HCT116 (cell line): Measurements from ENCODE around the gene HCRT.
"Not testable (repeated sequence)": the region's sequence is repeated elsewhere in the genome, so short reads cannot be mapped to it uniquely, and the experiment has no call there.

Source experiments
- ELF1 ChIP-seq: IDR thresholded peaks from 2 replicates; pipeline ENCODE4 v1.6.1; 2012; ENCODE audit warnings: low read depth, borderline replicate concordance
- EZH2 ChIP-seq: fragments of 200-600 bp; sonication (generic); IDR thresholded peaks from 2 replicates; pipeline ENCODE4 v1.6.1; 2017; ENCODE audit warnings: antibody characterized with exemption, mixed run types
- POLR2AphosphoS5 ChIP-seq: IDR thresholded peaks from 2 replicates; pipeline ENCODE4 v1.6.1; 2011; ENCODE audit warnings: mild to moderate bottlenecking, low read depth, low read length, moderate library complexity
- SIN3A ChIP-seq: IDR thresholded peaks from 2 replicates; pipeline ENCODE4 v1.6.1; 2012; ENCODE audit warnings: low read depth
- SP1 ChIP-seq: IDR thresholded peaks from 2 replicates; pipeline ENCODE4 v1.6.1; 2012; ENCODE audit warnings: low read depth
- SRF ChIP-seq: IDR thresholded peaks from 2 replicates; pipeline ENCODE4 v1.6.1; 2012; ENCODE audit warnings: low read depth
- TCF7L2 ChIP-seq: IDR thresholded peaks from 2 replicates; pipeline ENCODE4 v1.7.0; 2011; ENCODE audit warnings: borderline replicate concordance, inconsistent platforms; ENCODE audit not compliant: insufficient read depth, insufficient read length; ENCODE audit errors: extremely low read depth
- YY1 ChIP-seq: IDR thresholded peaks from 2 replicates; pipeline ENCODE4 v1.6.1; 2011; ENCODE audit warnings: low read length, low read depth, moderate library complexity, mild to moderate bottlenecking; ENCODE audit not compliant: insufficient replicate concordance; ENCODE audit errors: extremely low read depth
- TF ChIP-seq, protein P1 (sequence below): IDR thresholded peaks from 2 replicates; pipeline ENCODE4 v1.6.1; 2012
- TF ChIP-seq, protein P2 (sequence below), 3 experiments: fragments of 200-600 bp in 1 of 3; sonication (generic) in 1 of 3; IDR thresholded peaks in 2 of 3; conservative IDR thresholded peaks in 1 of 3; 2 replicates each; pipeline ENCODE4 v1.5.1; 2012 to 2017; ENCODE audit warnings: low read depth in 2 of 3, low read length in 2 of 3, antibody characterized with exemption in 1 of 3, borderline replicate concordance in 1 of 3, control low read depth in 1 of 3, mild to moderate bottlenecking in 1 of 3, mixed read lengths in 1 of 3, mixed run types in 1 of 3, moderate library complexity in 1 of 3; ENCODE audit not compliant: insufficient read depth in 1 of 3
- TF ChIP-seq, protein P3 (sequence below): IDR thresholded peaks from 2 replicates; pipeline ENCODE4 v1.6.1; 2012; ENCODE audit warnings: low read depth

DNA sequence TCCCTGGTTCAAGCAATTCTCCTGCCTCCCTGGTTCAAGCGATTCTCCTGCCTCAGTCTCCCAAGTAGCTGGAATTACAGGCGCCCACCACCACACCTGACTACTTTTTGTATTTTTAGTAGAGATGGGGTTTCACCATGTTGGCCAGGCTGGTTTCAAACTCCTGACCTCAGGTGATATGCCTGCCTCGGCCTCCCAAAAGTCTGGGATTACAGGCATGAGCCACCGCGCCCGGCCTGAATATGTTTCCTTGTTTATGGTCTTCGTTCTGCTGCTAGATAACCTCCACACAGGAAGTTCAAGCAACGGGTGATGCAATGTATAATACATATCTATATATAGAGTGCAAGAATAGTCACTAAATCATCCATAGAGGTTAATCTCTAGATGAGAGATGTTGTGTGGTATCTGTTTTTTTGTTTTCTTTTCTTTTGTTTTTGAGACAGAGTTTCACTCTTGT, 20.9 kb upstream of the HCRT start:
- TF ChIP-seq, protein P1, sequence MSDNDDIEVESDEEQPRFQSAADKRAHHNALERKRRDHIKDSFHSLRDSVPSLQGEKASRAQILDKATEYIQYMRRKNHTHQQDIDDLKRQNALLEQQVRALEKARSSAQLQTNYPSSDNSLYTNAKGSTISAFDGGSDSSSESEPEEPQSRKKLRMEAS = not testable (repeated sequence)
- TF ChIP-seq, protein P2, sequence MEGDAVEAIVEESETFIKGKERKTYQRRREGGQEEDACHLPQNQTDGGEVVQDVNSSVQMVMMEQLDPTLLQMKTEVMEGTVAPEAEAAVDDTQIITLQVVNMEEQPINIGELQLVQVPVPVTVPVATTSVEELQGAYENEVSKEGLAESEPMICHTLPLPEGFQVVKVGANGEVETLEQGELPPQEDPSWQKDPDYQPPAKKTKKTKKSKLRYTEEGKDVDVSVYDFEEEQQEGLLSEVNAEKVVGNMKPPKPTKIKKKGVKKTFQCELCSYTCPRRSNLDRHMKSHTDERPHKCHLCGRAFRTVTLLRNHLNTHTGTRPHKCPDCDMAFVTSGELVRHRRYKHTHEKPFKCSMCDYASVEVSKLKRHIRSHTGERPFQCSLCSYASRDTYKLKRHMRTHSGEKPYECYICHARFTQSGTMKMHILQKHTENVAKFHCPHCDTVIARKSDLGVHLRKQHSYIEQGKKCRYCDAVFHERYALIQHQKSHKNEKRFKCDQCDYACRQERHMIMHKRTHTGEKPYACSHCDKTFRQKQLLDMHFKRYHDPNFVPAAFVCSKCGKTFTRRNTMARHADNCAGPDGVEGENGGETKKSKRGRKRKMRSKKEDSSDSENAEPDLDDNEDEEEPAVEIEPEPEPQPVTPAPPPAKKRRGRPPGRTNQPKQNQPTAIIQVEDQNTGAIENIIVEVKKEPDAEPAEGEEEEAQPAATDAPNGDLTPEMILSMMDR (IDR thresholded peaks at IDR 0.05 in 2 of 3, conservative IDR thresholded peaks at IDR 0.05 in 1 of 3; ENCODE audit: borderline replicate concordance in 1 of 3, insufficient read depth in 1 of 3, low read depth in 2 of 3, low read length in 2 of 3) = not testable (repeated sequence)
- TF ChIP-seq, protein P3, sequence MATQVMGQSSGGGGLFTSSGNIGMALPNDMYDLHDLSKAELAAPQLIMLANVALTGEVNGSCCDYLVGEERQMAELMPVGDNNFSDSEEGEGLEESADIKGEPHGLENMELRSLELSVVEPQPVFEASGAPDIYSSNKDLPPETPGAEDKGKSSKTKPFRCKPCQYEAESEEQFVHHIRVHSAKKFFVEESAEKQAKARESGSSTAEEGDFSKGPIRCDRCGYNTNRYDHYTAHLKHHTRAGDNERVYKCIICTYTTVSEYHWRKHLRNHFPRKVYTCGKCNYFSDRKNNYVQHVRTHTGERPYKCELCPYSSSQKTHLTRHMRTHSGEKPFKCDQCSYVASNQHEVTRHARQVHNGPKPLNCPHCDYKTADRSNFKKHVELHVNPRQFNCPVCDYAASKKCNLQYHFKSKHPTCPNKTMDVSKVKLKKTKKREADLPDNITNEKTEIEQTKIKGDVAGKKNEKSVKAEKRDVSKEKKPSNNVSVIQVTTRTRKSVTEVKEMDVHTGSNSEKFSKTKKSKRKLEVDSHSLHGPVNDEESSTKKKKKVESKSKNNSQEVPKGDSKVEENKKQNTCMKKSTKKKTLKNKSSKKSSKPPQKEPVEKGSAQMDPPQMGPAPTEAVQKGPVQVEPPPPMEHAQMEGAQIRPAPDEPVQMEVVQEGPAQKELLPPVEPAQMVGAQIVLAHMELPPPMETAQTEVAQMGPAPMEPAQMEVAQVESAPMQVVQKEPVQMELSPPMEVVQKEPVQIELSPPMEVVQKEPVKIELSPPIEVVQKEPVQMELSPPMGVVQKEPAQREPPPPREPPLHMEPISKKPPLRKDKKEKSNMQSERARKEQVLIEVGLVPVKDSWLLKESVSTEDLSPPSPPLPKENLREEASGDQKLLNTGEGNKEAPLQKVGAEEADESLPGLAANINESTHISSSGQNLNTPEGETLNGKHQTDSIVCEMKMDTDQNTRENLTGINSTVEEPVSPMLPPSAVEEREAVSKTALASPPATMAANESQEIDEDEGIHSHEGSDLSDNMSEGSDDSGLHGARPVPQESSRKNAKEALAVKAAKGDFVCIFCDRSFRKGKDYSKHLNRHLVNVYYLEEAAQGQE = not testable (repeated sequence)
- not testable (repeated sequence) for TF ChIP-seq EZH2, POLR2AphosphoS5, YY1, SP1, TCF7L2, ELF1, SRF, SIN3A
